A549 (cell line): ENCODE measurements around the gene ZNG1B.
"Not testable (repeated sequence)": the region's sequence is repeated elsewhere in the genome, so short reads cannot be mapped to it uniquely, and the experiment has no call there.

Experiments used
- BCL3 ChIP-seq: fragments of >200 bp; sonication (Bioruptor Twin); formaldehyde crosslinking; IDR thresholded peaks from 3 replicates; pipeline ENCODE4 v1.6.1; 2016
- CEBPB ChIP-seq, 2 experiments: fragments of >200 bp in 1 of 2; sonication (Bioruptor Twin) in 1 of 2; formaldehyde crosslinking in 1 of 2; IDR thresholded peaks; 2 replicates each; pipeline ENCODE4 v1.6.1; 2012 to 2016
- CTCF ChIP-seq: fragments of >200 bp; sonication (Bioruptor Twin); formaldehyde crosslinking; IDR thresholded peaks from 3 replicates; pipeline ENCODE4 v1.5.1; 2016
- HDAC2 ChIP-seq: fragments of 200-600 bp; sonication (generic); IDR thresholded peaks from 2 replicates; pipeline ENCODE4 v1.6.1; 2016
- POLR2A ChIP-seq: IDR thresholded peaks from 2 replicates; pipeline ENCODE4 v1.6.1; 2012; ENCODE audit warnings: mild to moderate bottlenecking, low read length
- RAD21 ChIP-seq, 2 experiments: fragments of >200 bp in 1 of 2; sonication (Bioruptor Twin) in 1 of 2; formaldehyde crosslinking in 1 of 2; IDR thresholded peaks in 1 of 2; conservative IDR thresholded peaks in 1 of 2; 2 replicates in 1 of 2; 3 replicates in 1 of 2; pipeline ENCODE4 v1.6.1; 2012 to 2018; ENCODE audit warnings: inconsistent platforms in 1 of 2
- RARB ChIP-seq: fragments of 250-450 bp; sonication (Bioruptor Pico); IDR thresholded peaks from 2 replicates; pipeline ENCODE4 v1.8.0; 2021; ENCODE audit warnings: mild to moderate bottlenecking, moderate library complexity

DNA sequence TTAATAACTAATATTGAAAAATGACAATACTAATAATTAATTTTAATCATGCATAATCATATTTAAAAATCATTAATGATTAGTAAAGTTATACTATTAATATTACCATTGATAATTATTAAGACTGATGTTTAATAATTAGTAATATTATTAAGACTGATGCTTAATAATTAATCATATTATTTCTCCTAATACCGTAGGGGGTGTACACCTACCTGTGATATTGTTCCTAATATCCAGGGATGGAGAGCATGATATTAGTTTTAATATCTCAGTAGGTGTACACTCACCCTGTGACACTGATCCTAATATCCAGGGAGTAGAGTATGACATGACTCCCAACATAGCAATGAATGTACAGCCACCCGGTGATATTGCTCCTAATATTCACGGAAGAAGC is 73.4 kb downstream of the ZNG1B start:
- not testable (repeated sequence) for TF ChIP-seq CTCF; POLR2A; BCL3; RARB (CRISPR knock-in tag); CEBPB (IDR thresholded peaks at IDR 0.05); RAD21 (conservative IDR thresholded peaks at IDR 0.05 in 1 of 2, IDR thresholded peaks at IDR 0.05 in 1 of 2); HDAC2
